Panc1 (cell line): ENCODE results near the gene CENPU. TPM values are rescaled to one million over a fixed set of nuclear protein-coding genes. Genes with fewer than 3 reads are reported as not detected.

Experiments used
- ATAC-seq: fragments of 200-7000 bp; cut with Tn5 transposase; 2 replicates; pipeline ENCODE4 v1.9.1; 2020; ENCODE audit warnings: mild to moderate bottlenecking, moderate library complexity
- BruUV-seq: library from RNA; stranded (reverse); fragments of 400-500 nt; replicated peaks from 2 replicates; lab custom pipeline; 2021; lab: Mats Ljungman, UMichigan
- CTCF ChIA-PET: fragments of 300-600 bp; sonication (Branson Sonifier 250); formaldehyde crosslinking; loops from one replicate; lab custom pipeline; 2022; ENCODE audit warnings: antibody characterized with exemption; lab: Charles Lee
- POLR2A ChIA-PET: fragments of 300-600 bp; sonication (Branson Sonifier 250); formaldehyde crosslinking; loops from one replicate; lab custom pipeline; 2022; ENCODE audit warnings: antibody characterized with exemption; lab: Charles Lee
- DNase-seq: peaks from one replicate; pipeline ENCODE4 v3.0.0-alpha.2; 2010; ENCODE audit warnings: low read depth, low spot score
- H3K27ac ChIP-seq: 2 replicates; pipeline ENCODE4 v1.5.1; 2011; ENCODE audit warnings: mild to moderate bottlenecking, low read length, inconsistent platforms
- H3K27me3 ChIP-seq: fragments of 200-500 bp; sonication (Bioruptor generic); 2 replicates; pipeline ENCODE4 v1.6.0; 2014; ENCODE audit warnings: low read length, inconsistent platforms; ENCODE audit not compliant: control insufficient read depth, insufficient read depth
- H3K36me3 ChIP-seq: fragments of 200-500 bp; sonication (Bioruptor generic); 2 replicates; pipeline ENCODE4 v1.5.1; 2014; ENCODE audit warnings: inconsistent platforms, mild to moderate bottlenecking, low read length, moderate library complexity; ENCODE audit not compliant: control insufficient read depth, insufficient read depth
- H3K4me1 ChIP-seq: 2 replicates; pipeline ENCODE4 v1.5.1; 2011; ENCODE audit warnings: inconsistent platforms, mild to moderate bottlenecking, low read length, moderate library complexity; ENCODE audit not compliant: control insufficient read depth, insufficient read depth
- H3K4me3 ChIP-seq, 2 experiments: 2 replicates each; pipeline ENCODE4 v1.5.1; 2011 to 2012; ENCODE audit warnings: low read depth in 2 of 2, low read length in 2 of 2, mild to moderate bottlenecking in 2 of 2, inconsistent platforms in 1 of 2, moderate library complexity in 1 of 2
- H3K9me3 ChIP-seq: fragments of 200-500 bp; sonication (Bioruptor generic); 2 replicates; pipeline ENCODE4 v1.5.1; 2014; ENCODE audit warnings: low read depth, mild to moderate bottlenecking, inconsistent platforms, low read length, moderate library complexity; ENCODE audit not compliant: control insufficient read depth, insufficient read depth
- POLR2AphosphoS5 ChIP-seq: IDR thresholded peaks from 2 replicates; pipeline ENCODE4 v1.6.1; 2012; ENCODE audit warnings: mild to moderate bottlenecking, low read depth, low read length, moderate library complexity
- SIN3A ChIP-seq: IDR thresholded peaks from 2 replicates; pipeline ENCODE4 v1.6.1; 2012; ENCODE audit warnings: low read depth, mild to moderate bottlenecking, low read length, moderate library complexity, borderline replicate concordance; ENCODE audit not compliant: insufficient read depth
- TCF7L2 ChIP-seq: IDR thresholded peaks from 2 replicates; pipeline ENCODE4 v1.6.1; 2011; ENCODE audit warnings: mild to moderate bottlenecking, low read depth, low read length, inconsistent platforms
- in situ Hi-C: cut with HindIII; loops from 2 replicates; pipeline ENCODE4 v1.10.0; 2016; ENCODE audit warnings: low sequenced_read_pairs, low pct_unique_long_range_greater_than_20kb
- intact Hi-C: fragments of 100-400 bp; cut with micrococcal nuclease; formaldehyde crosslinking; loops from one replicate; pipeline ENCODE4 v1.10.0; 2022; ENCODE audit not compliant: unreplicated experiment
- total RNA-seq: library from RNA; stranded (reverse); gene quantifications from one replicate; pipeline ENCODE4 v1.2.1, GENCODE V29; 2021; ENCODE audit not compliant: unreplicated experiment
- TF ChIP-seq, protein P1 (sequence below), 2 experiments: IDR thresholded peaks; 2 replicates each; pipeline ENCODE4 v1.6.1; 2011 to 2012; ENCODE audit warnings: low read depth in 2 of 2, control low read depth in 1 of 2, low read length in 1 of 2, mild to moderate bottlenecking in 1 of 2, moderate library complexity in 1 of 2; ENCODE audit not compliant: insufficient read depth in 1 of 2
- TF ChIP-seq, protein P2 (sequence below): fragments of 450-650 bp; IDR thresholded peaks from 2 replicates; pipeline ENCODE4 v1.5.1; 2017; ENCODE audit warnings: mild to moderate bottlenecking

The CENPU gene
- total RNA-seq, 1 experiment from 2014 or later, result 16.6 TPM

DNA sequence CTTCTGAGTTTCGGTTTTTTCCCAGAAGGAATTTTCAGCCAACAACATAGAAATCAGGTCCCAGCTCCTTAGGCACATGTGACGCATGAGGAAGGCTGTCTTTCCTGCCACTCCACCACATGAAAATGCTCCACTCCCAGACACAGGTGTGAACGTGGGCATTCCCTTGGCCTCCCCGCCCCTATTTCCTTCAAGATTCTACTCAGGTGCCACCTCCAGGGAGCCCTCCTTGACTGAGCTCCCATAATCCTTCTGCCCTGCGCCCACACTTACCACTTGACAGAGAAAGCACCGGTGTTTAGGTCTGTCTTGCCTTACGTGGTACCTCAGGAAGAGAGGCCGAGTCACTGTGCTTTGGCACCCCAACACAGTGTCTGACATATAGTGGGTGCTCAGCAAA lies 44.4 kb upstream of the CENPU start:
- H3K36me3 ChIP-seq, result no peaks in the 10 kb centered on the region
- POLR2A ChIA-PET, result no interaction called here
- TF ChIP-seq, protein P1, sequence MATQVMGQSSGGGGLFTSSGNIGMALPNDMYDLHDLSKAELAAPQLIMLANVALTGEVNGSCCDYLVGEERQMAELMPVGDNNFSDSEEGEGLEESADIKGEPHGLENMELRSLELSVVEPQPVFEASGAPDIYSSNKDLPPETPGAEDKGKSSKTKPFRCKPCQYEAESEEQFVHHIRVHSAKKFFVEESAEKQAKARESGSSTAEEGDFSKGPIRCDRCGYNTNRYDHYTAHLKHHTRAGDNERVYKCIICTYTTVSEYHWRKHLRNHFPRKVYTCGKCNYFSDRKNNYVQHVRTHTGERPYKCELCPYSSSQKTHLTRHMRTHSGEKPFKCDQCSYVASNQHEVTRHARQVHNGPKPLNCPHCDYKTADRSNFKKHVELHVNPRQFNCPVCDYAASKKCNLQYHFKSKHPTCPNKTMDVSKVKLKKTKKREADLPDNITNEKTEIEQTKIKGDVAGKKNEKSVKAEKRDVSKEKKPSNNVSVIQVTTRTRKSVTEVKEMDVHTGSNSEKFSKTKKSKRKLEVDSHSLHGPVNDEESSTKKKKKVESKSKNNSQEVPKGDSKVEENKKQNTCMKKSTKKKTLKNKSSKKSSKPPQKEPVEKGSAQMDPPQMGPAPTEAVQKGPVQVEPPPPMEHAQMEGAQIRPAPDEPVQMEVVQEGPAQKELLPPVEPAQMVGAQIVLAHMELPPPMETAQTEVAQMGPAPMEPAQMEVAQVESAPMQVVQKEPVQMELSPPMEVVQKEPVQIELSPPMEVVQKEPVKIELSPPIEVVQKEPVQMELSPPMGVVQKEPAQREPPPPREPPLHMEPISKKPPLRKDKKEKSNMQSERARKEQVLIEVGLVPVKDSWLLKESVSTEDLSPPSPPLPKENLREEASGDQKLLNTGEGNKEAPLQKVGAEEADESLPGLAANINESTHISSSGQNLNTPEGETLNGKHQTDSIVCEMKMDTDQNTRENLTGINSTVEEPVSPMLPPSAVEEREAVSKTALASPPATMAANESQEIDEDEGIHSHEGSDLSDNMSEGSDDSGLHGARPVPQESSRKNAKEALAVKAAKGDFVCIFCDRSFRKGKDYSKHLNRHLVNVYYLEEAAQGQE (IDR thresholded peaks at IDR 0.05; ENCODE audit: insufficient read depth in 1 of 2, low read depth in 2 of 2, low read length in 1 of 2), result no peak
- no peak for TF ChIP-seq TCF7L2
- TF ChIP-seq, protein P2, sequence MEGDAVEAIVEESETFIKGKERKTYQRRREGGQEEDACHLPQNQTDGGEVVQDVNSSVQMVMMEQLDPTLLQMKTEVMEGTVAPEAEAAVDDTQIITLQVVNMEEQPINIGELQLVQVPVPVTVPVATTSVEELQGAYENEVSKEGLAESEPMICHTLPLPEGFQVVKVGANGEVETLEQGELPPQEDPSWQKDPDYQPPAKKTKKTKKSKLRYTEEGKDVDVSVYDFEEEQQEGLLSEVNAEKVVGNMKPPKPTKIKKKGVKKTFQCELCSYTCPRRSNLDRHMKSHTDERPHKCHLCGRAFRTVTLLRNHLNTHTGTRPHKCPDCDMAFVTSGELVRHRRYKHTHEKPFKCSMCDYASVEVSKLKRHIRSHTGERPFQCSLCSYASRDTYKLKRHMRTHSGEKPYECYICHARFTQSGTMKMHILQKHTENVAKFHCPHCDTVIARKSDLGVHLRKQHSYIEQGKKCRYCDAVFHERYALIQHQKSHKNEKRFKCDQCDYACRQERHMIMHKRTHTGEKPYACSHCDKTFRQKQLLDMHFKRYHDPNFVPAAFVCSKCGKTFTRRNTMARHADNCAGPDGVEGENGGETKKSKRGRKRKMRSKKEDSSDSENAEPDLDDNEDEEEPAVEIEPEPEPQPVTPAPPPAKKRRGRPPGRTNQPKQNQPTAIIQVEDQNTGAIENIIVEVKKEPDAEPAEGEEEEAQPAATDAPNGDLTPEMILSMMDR, result no peak
- no peak for TF ChIP-seq POLR2AphosphoS5
- TF ChIP-seq SIN3A, result no peak
- DNase-seq, result no peak
- BruUV-seq, result no TSS peak
- no peak overlapping the region for H3K27ac ChIP-seq
- no peaks in the 10 kb centered on the region for H3K4me1 ChIP-seq
- H3K9me3 ChIP-seq, result no peaks in the 10 kb centered on the region
- CTCF ChIA-PET, result interaction anchor here (0.6 kb wide), 1 partner anchor 250 kb away, joined by 4 read pairs; no protein-coding TSS in a partner anchor
- intact Hi-C loops (no loop called here), in situ Hi-C loops (no loop called here)
- ATAC-seq, result no peak
- H3K4me3 ChIP-seq, result no peak overlapping the region
- no peaks in the 10 kb centered on the region for H3K27me3 ChIP-seq

GRCh38 chr4:184776821-184777220 lies 42.9 kb upstream of the CENPU start:
- TF ChIP-seq, protein P1 (IDR thresholded peaks at IDR 0.05; ENCODE audit: insufficient read depth in 1 of 2, low read depth in 2 of 2, low read length in 1 of 2), result no peak
- TF ChIP-seq POLR2AphosphoS5, result no peak
- no peak for TF ChIP-seq SIN3A
- no peak for TF ChIP-seq TCF7L2
- TF ChIP-seq, protein P2, result no peak
- Histone ChIP-seq H3K27me3 (no peaks in the 10 kb centered on the region), H3K36me3 (no peaks in the 10 kb centered on the region), H3K4me1 (no peaks in the 10 kb centered on the region), H3K9me3 (no peaks in the 10 kb centered on the region), H3K27ac (no peak overlapping the region), H3K4me3 (no peak overlapping the region)
- intact Hi-C loops (no loop called here), in situ Hi-C loops (no loop called here)
- ChIA-PET POLR2A (no interaction called here), CTCF (no interaction called here)
- ATAC-seq (no peak), DNase-seq (no peak)
- BruUV-seq, result no TSS peak
